HFFc6 (cell line): ENCODE data around the gene MICALL2. TPM values are rescaled to one million over a fixed set of nuclear protein-coding genes. Genes with fewer than 3 reads are reported as not detected.

Experiments used
- DNase-seq: peaks from one replicate; pipeline ENCODE4 v3.0.0-alpha.2; 2018
- H3K27ac Mint-ChIP-seq: 2 replicates; pipeline ENCODE4 v1.8.0; 2020; ENCODE audit warnings: mild to moderate bottlenecking, mixed read lengths
- H3K27me3 Mint-ChIP-seq: 2 replicates; pipeline ENCODE4 v1.8.0; 2021; ENCODE audit warnings: mild to moderate bottlenecking, moderate library complexity, mixed read lengths; ENCODE audit not compliant: insufficient read depth
- H3K36me3 Mint-ChIP-seq: 2 replicates; pipeline ENCODE4 v1.8.0; 2021; ENCODE audit warnings: low read depth, mixed read lengths
- H3K4me1 Mint-ChIP-seq: 2 replicates; pipeline ENCODE4 v1.8.0; 2020; ENCODE audit warnings: low read depth, mixed read lengths
- H3K4me3 Mint-ChIP-seq: 2 replicates; pipeline ENCODE4 v1.8.0; 2020; ENCODE audit warnings: mild to moderate bottlenecking, moderate library complexity, mixed read lengths
- H3K9me3 Mint-ChIP-seq: 2 replicates; pipeline ENCODE4 v1.8.0; 2020; ENCODE audit warnings: mild to moderate bottlenecking, mixed read lengths
- CTCF ChIP-seq: fragments of 200-600 bp; sonication (generic); IDR thresholded peaks from 2 replicates; pipeline ENCODE4 v1.5.0; 2021; ENCODE audit warnings: antibody characterized with exemption, mild to moderate bottlenecking
- total RNA-seq, 6 experiments: library from RNA; stranded (reverse); fragmentation: NEBNext Ultra II Directional; extraction: Animal tissue kit (Norgen Biotek cat#: 25700); gene quantifications; 2 replicates in 1 of 6; 3 replicates in 5 of 6; pipeline ENCODE4 v1.2.3, GENCODE V29; 2021

MICALL2 gene
- total RNA-seq, 6 experiments from 2014 or later = 12.1 to 24.4 (median 21.0) TPM

- no peak for TF ChIP-seq CTCF
- Mint-ChIP-seq H3K36me3 (no peaks in the 10 kb centered on the region), H3K4me1 (no peaks in the 10 kb centered on the region), H3K27me3 (peaks cover 1% of the 10 kb centered on the region), H3K4me3 (no peak overlapping the region), H3K27ac (no peak overlapping the region), H3K9me3 (no peaks in the 10 kb centered on the region)
- no peak for DNase-seq
Observed at GRCh38 chr7:1450987-1451386, 8.3 kb downstream of the MICALL2 start.

GRCh38 chr7:1450431-1450830, 8.8 kb downstream of the MICALL2 start:
- no peak for TF ChIP-seq CTCF
- H3K9me3 Mint-ChIP-seq = no peaks in the 10 kb centered on the region
- H3K36me3 Mint-ChIP-seq = no peaks in the 10 kb centered on the region
- no peak overlapping the region for H3K4me3 Mint-ChIP-seq
- peaks cover 1% of the 10 kb centered on the region for H3K27me3 Mint-ChIP-seq
- H3K4me1 Mint-ChIP-seq = no peaks in the 10 kb centered on the region
- no peak for DNase-seq
- no peak overlapping the region for H3K27ac Mint-ChIP-seq

GRCh38 chr7:1449951-1450350, 9.3 kb downstream of the MICALL2 start:
- no peaks in the 10 kb centered on the region for H3K36me3 Mint-ChIP-seq
- no peak overlapping the region for H3K27ac Mint-ChIP-seq
- H3K27me3 Mint-ChIP-seq = peaks cover 1% of the 10 kb centered on the region
- no peak for TF ChIP-seq CTCF
- no peaks in the 10 kb centered on the region for H3K9me3 Mint-ChIP-seq
- no peak overlapping the region for H3K4me3 Mint-ChIP-seq
- no peak for DNase-seq
- no peaks in the 10 kb centered on the region for H3K4me1 Mint-ChIP-seq

GRCh38 chr7:1449501-1449900, 9.8 kb downstream of the MICALL2 start:
- TF ChIP-seq CTCF = no peak
- H3K4me3 Mint-ChIP-seq = no peak overlapping the region
- no peak overlapping the region for H3K27ac Mint-ChIP-seq
- no peaks in the 10 kb centered on the region for H3K4me1 Mint-ChIP-seq
- no peaks in the 10 kb centered on the region for H3K36me3 Mint-ChIP-seq
- no peaks in the 10 kb centered on the region for H3K9me3 Mint-ChIP-seq
- DNase-seq = no peak
- peaks cover 1% of the 10 kb centered on the region for H3K27me3 Mint-ChIP-seq

GRCh38 chr7:1448958-1449357, 10.3 kb downstream of the MICALL2 start:
- Mint-ChIP-seq H3K4me1 (no peaks in the 10 kb centered on the region), H3K36me3 (no peaks in the 10 kb centered on the region), H3K4me3 (no peak overlapping the region), H3K9me3 (no peaks in the 10 kb centered on the region), H3K27me3 (peaks cover 1% of the 10 kb centered on the region), H3K27ac (no peak overlapping the region)
- DNase-seq = no peak
- peak; percentile 36; the same call in 1 of the 2 replicates for TF ChIP-seq CTCF
